OCI-LY3 (cell line): Measurements from ENCODE around the gene RNF41.

Experiments used
- H2AFZ ChIP-seq: fragments of 200-600, 300-600 bp; shearing (Covaris generic); 2 replicates; pipeline ENCODE4 v1.6.0; 2014; ENCODE audit warnings: antibody characterized with exemption, low read depth, low read length
- H3K27ac ChIP-seq: fragments of 200-600, 300-600 bp; sonication (generic); 2 replicates; pipeline ENCODE4 v1.5.1; 2014; ENCODE audit warnings: mild to moderate bottlenecking, low read length, moderate library complexity, mixed read lengths
- H3K27me3 ChIP-seq: fragments of 200-600, 300-600 bp; sonication (generic); 2 replicates; pipeline ENCODE4 v1.6.1; 2014; ENCODE audit warnings: low read depth, low read length, mixed read lengths
- H3K36me3 ChIP-seq: fragments of 200-600, 300-600 bp; sonication (generic); replicated peaks from 2 replicates; pipeline ENCODE3; 2014; ENCODE audit warnings: low read depth, low read length, mixed read lengths
- H3K4me1 ChIP-seq: fragments of 300-600, 200-600 bp; sonication (generic); 2 replicates; pipeline ENCODE4 v1.6.1; 2014; ENCODE audit warnings: low read length, mixed read lengths
- H3K4me2 ChIP-seq: fragments of 200-600, 300-600 bp; sonication (generic); 2 replicates; pipeline ENCODE4 v1.6.1; 2014; ENCODE audit warnings: low read length, mixed read lengths
- H3K4me3 ChIP-seq: fragments of 300-600, 200-600 bp; sonication (generic); 2 replicates; pipeline ENCODE4 v1.5.1; 2014; ENCODE audit warnings: antibody characterized with exemption, mild to moderate bottlenecking, low read length, moderate library complexity
- H3K79me2 ChIP-seq: fragments of 300-600, 200-600 bp; shearing (Covaris generic); 2 replicates; pipeline ENCODE4 v1.6.1; 2014; ENCODE audit warnings: mild to moderate bottlenecking, low read length, mixed read lengths
- H3K9ac ChIP-seq: fragments of 300-600, 200-600 bp; shearing (Covaris generic); 2 replicates; pipeline ENCODE4 v1.6.0; 2014; ENCODE audit warnings: mild to moderate bottlenecking, low read length, moderate library complexity
- H3K9me3 ChIP-seq: fragments of 200-600, 300-600 bp; shearing (Covaris generic); 2 replicates; pipeline ENCODE4 v1.6.1; 2014; ENCODE audit warnings: low read length, mixed read lengths; ENCODE audit not compliant: insufficient read depth
- H4K20me1 ChIP-seq: fragments of 200-600, 300-600 bp; sonication (generic); 2 replicates; pipeline ENCODE4 v1.6.1; 2016; ENCODE audit warnings: low read length, mixed read lengths; ENCODE audit not compliant: insufficient read depth
- EZH2phosphoT487 ChIP-seq: fragments of 200-600 bp; shearing (Covaris generic); IDR thresholded peaks from 2 replicates; pipeline ENCODE4 v1.6.1; 2018; ENCODE audit warnings: antibody characterized with exemption, mixed run types, low read depth
- TF ChIP-seq, protein P1 (sequence below): fragments of 200-600, 300-600 bp; sonication (generic); IDR thresholded peaks from 2 replicates; pipeline ENCODE4 v1.5.1; 2014; ENCODE audit warnings: antibody characterized with exemption, low read length, low read depth

RNF41 gene

DNA sequence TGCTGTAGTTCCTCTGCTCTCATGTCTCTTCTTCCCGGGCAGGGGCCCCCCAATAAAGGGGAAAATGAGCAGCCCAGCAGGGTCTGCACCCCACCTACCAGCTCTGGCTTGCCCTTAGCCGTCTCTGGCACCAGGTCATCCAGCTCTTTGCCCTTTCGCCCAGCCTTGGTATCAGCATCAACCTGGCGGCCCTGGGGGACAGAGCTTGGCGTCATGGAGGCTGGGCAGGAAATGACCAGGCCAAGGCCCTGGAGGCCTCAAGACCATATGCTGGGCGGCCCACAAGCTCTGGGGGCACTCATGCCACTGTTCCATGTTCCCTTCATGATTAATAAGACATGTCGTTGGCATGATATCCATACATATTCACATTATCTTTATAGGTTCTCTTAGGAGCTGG, 48.9 kb downstream of the RNF41 start:
- Histone ChIP-seq H3K9me3 (no peaks in the 10 kb centered on the region), H3K4me3 (no peak overlapping the region), H4K20me1 (no peaks in the 10 kb centered on the region), H3K27ac (no peak overlapping the region), H3K4me1 (no peaks in the 10 kb centered on the region), H3K9ac (no peak overlapping the region), H3K36me3 (peaks cover 47% of the 10 kb centered on the region), H2AFZ (no peak overlapping the region), H3K79me2 (no peaks in the 10 kb centered on the region), H3K4me2 (no peak overlapping the region), H3K27me3 (no peaks in the 10 kb centered on the region)
- no peak for TF ChIP-seq EZH2phosphoT487
- TF ChIP-seq, protein P1, sequence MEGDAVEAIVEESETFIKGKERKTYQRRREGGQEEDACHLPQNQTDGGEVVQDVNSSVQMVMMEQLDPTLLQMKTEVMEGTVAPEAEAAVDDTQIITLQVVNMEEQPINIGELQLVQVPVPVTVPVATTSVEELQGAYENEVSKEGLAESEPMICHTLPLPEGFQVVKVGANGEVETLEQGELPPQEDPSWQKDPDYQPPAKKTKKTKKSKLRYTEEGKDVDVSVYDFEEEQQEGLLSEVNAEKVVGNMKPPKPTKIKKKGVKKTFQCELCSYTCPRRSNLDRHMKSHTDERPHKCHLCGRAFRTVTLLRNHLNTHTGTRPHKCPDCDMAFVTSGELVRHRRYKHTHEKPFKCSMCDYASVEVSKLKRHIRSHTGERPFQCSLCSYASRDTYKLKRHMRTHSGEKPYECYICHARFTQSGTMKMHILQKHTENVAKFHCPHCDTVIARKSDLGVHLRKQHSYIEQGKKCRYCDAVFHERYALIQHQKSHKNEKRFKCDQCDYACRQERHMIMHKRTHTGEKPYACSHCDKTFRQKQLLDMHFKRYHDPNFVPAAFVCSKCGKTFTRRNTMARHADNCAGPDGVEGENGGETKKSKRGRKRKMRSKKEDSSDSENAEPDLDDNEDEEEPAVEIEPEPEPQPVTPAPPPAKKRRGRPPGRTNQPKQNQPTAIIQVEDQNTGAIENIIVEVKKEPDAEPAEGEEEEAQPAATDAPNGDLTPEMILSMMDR = no peak

- H3K4me2 ChIP-seq = no peak overlapping the region
- H3K9me3 ChIP-seq = no peaks in the 10 kb centered on the region
- H2AFZ ChIP-seq = no peak overlapping the region
- H3K27ac ChIP-seq = no peak overlapping the region
- peaks cover 46% of the 10 kb centered on the region for H3K36me3 ChIP-seq
- H3K4me1 ChIP-seq = no peaks in the 10 kb centered on the region
- H4K20me1 ChIP-seq = no peaks in the 10 kb centered on the region
- H3K9ac ChIP-seq = no peak overlapping the region
- no peaks in the 10 kb centered on the region for H3K27me3 ChIP-seq
- no peak overlapping the region for H3K4me3 ChIP-seq
- TF ChIP-seq, protein P1 = no peak
- TF ChIP-seq EZH2phosphoT487 = no peak
- no peaks in the 10 kb centered on the region for H3K79me2 ChIP-seq
These were observed 52.4 kb downstream of the RNF41 start for GRCh38 chr12:56169229-56169759.

DNA sequence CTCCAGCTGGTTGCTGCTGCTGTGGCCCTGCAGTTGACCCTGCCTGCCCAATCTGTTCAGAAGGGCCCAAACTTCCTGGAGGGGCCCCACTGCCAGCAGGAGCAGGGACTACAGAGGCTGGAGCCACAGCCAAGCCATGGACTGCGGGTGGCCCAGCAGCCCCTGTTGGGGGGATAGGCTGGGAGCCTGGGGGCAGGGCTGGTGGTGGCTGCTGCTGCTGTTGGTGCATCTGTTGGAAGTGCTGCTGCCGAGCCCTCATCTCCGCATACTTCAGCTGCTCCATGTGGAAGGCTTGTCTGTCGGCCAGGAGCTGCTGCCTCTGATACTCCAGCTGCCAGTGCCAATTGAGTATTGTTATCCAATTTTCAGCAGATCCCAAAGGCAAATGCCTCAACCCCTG, 56.4 kb downstream of the RNF41 start:
- no peak overlapping the region for H3K9ac ChIP-seq
- no peak for TF ChIP-seq EZH2phosphoT487
- TF ChIP-seq, protein P1 = no peak
- H3K79me2 ChIP-seq = peaks cover 7% of the 10 kb centered on the region
- no peaks in the 10 kb centered on the region for H3K27me3 ChIP-seq
- no peak overlapping the region for H3K27ac ChIP-seq
- H3K36me3 ChIP-seq = peaks cover 58% of the 10 kb centered on the region
- peaks cover 4% of the 10 kb centered on the region; the same call in 1 of the 2 replicates for H3K4me1 ChIP-seq
- no peak overlapping the region for H3K4me3 ChIP-seq
- no peak overlapping the region for H2AFZ ChIP-seq
- no peaks in the 10 kb centered on the region for H3K9me3 ChIP-seq
- peaks cover 10% of the 10 kb centered on the region; the same call in 1 of the 2 replicates for H4K20me1 ChIP-seq
- no peak overlapping the region for H3K4me2 ChIP-seq

GRCh38 chr12:56164345-56164729, 57.4 kb downstream of the RNF41 start:
- H3K36me3 ChIP-seq = peaks cover 62% of the 10 kb centered on the region
- no peak overlapping the region for H3K4me2 ChIP-seq
- peaks cover 14% of the 10 kb centered on the region for H3K4me1 ChIP-seq
- no peak overlapping the region for H3K27ac ChIP-seq
- no peaks in the 10 kb centered on the region for H3K9me3 ChIP-seq
- H2AFZ ChIP-seq = no peak overlapping the region
- peaks cover 20% of the 10 kb centered on the region for H4K20me1 ChIP-seq
- no peaks in the 10 kb centered on the region for H3K27me3 ChIP-seq
- H3K79me2 ChIP-seq = peaks cover 17% of the 10 kb centered on the region
- TF ChIP-seq, protein P1 = no peak
- TF ChIP-seq EZH2phosphoT487 = no peak
- H3K4me3 ChIP-seq = no peak overlapping the region
- H3K9ac ChIP-seq = no peak overlapping the region
